Effector memory CD4-positive, alpha-beta T cell (primary cell): Measurements from ENCODE around the gene MT1F.

Experiments used
- DNase-seq, 3 donors: peaks; one replicate each; pipeline ENCODE4 v3.0.0-alpha.2; 2020
- H3K27ac ChIP-seq: 2 replicates; pipeline ENCODE4 v1.7.0; 2013; ENCODE audit warnings: mild to moderate bottlenecking, low read length, moderate library complexity; ENCODE audit not compliant: insufficient read depth, poor library complexity, severe bottlenecking
- H3K27me3 ChIP-seq: replicated peaks from 2 replicates; pipeline ENCODE4 v1.7.0; 2013; ENCODE audit warnings: mild to moderate bottlenecking, low read length; ENCODE audit not compliant: insufficient read depth, control insufficient read depth, poor library complexity, severe bottlenecking
- H3K36me3 ChIP-seq: 2 replicates; pipeline ENCODE4 v1.7.0; 2013; ENCODE audit warnings: mild to moderate bottlenecking, low read length, moderate library complexity; ENCODE audit not compliant: control insufficient read depth, insufficient read depth
- H3K4me1 ChIP-seq: 2 replicates; pipeline ENCODE4 v1.7.0; 2013; ENCODE audit warnings: low read length, mild to moderate bottlenecking; ENCODE audit not compliant: control insufficient read depth, insufficient read depth, poor library complexity, severe bottlenecking
- H3K4me3 ChIP-seq: 2 replicates; pipeline ENCODE4 v1.7.0; 2013; ENCODE audit warnings: low read length, low read depth, mild to moderate bottlenecking; ENCODE audit not compliant: insufficient read depth, poor library complexity, severe bottlenecking
- H3K9me3 ChIP-seq: 2 replicates; pipeline ENCODE4 v1.7.0; 2013; ENCODE audit warnings: mild to moderate bottlenecking, low read length, moderate library complexity; ENCODE audit not compliant: control insufficient read depth

MT1F gene

DNA sequence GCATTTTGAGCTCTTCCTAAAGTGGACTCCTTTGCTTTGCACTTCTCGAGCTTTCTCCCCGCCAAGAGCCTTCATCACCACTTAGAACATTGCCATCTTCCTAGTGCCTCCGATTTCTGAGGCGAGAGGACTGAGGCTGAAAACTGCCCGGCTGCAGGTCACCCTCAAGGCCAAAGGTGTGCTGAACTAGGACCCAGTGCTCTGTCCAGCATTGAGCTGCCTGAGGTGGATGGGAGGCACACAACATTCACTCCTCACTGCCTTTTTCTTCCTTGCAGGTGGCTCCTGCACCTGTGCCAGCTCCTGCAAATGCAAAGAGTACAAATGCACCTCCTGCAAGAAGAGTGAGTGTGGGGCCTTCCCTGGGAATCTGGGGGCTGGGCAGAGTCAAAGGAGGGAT lies 13.9 kb upstream of the MT1F start:
- H3K9me3 ChIP-seq: no peaks in the 10 kb centered on the region
- no peak for DNase-seq
- no peaks in the 10 kb centered on the region for H3K36me3 ChIP-seq
- H3K27ac ChIP-seq: no peak overlapping the region
- peaks cover 3% of the 10 kb centered on the region for H3K27me3 ChIP-seq
- peak overlapping the region; percentile 47 for H3K4me3 ChIP-seq
- peaks cover 17% of the 10 kb centered on the region for H3K4me1 ChIP-seq

GRCh38 chr16:56645311-56645710 lies 12.4 kb upstream of the MT1F start:
- Histone ChIP-seq H3K27me3 (peaks cover 4% of the 10 kb centered on the region), H3K36me3 (no peaks in the 10 kb centered on the region), H3K9me3 (no peaks in the 10 kb centered on the region), H3K4me1 (peaks cover 17% of the 10 kb centered on the region), H3K27ac (no peak overlapping the region), H3K4me3 (no peak overlapping the region)
- no peak for DNase-seq

- DNase-seq: no peak
- peaks cover 17% of the 10 kb centered on the region for H3K4me1 ChIP-seq
- no peaks in the 10 kb centered on the region for H3K36me3 ChIP-seq
- H3K9me3 ChIP-seq: no peaks in the 10 kb centered on the region
- peaks cover 4% of the 10 kb centered on the region for H3K27me3 ChIP-seq
- no peak overlapping the region for H3K4me3 ChIP-seq
- no peak overlapping the region for H3K27ac ChIP-seq
Measured at GRCh38 chr16:56645838-56646237, 11.9 kb upstream of the MT1F start.

DNA sequence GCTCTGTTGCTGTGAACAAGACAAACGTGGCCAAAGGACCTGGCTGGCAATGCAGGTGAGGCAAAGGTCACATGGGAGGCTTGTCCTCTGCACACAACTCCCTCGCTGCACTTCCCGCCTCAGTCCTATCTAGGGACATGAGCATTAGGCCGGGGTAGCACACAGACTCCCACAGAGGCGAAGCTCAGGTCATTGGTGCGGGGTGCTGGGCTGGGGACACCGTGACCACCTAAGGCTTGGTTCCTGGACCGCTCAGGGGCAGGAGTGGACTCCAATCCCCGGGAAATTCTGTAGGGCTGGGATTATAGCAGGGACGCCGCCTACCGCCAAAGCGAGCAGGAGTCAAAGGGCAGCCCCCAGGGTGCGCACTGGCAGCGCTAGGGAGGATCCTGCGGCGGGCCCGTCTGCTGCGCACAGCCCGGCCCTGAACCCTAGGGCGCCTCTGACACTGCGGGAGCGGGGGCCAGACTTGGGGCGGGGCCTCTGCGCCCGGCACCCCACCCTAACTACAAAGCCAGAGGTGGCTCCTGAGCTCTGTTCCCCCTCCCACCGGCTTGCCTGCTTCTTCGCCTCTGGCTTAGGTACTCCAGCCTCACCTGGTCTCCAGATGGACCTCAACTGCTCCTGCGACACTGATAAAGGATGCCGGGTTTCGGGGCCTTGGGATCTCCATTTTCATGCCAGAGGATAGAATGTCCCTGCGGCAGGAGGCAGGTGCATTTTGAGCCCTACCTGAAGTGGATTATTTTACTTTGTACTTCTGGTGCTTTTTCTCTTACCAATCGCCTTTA lies 9.9 kb upstream of the MT1F start:
- DNase-seq: no peak
- Histone ChIP-seq H3K27ac (no peak overlapping the region), H3K36me3 (no peaks in the 10 kb centered on the region), H3K4me1 (peaks cover 15% of the 10 kb centered on the region), H3K4me3 (no peak overlapping the region), H3K27me3 (peaks cover 4% of the 10 kb centered on the region), H3K9me3 (no peaks in the 10 kb centered on the region)

DNA sequence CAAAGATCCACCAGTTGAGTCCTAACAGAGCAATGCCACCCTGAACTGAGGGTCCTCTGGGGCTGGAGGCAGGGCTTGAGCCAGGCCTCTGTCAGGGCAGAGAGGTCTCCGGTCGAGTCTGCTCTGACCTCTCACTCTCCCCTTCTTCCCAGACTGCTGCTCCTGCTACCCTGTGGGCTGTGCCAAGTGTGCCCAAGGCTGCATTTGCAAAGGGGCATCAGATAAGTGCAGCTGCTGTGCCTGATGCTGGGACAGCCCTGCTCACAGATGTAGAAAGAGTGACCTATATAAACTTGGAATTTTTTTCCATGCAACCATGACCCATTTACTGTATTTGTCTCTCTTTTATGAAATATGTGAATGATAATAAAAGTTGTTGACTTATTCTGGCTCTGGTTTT lies 8.5 kb upstream of the MT1F start:
- H3K4me1 ChIP-seq: peaks cover under 1% of the 10 kb centered on the region
- no peak overlapping the region for H3K4me3 ChIP-seq
- no peak overlapping the region for H3K27ac ChIP-seq
- no peaks in the 10 kb centered on the region for H3K36me3 ChIP-seq
- H3K9me3 ChIP-seq: no peaks in the 10 kb centered on the region
- DNase-seq: no peak
- H3K27me3 ChIP-seq: peaks cover 4% of the 10 kb centered on the region

DNA sequence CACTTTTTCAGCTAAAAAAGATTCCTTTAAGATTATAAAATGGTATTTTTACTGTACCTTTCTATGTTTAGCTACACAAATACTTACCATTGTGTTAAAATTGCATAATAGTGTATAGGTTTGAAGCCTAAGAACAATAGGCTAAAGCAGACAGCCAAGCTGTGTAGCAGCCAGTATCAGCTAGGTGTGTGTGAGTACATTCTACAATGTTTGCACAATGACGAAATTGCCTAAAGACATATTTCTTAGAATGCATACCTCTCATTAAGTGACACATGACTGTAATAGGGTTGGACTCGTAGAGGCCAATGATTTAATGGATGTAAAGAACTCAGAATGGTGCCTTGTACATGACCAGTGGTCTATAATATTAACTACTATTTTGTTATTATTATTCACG lies 7.9 kb upstream of the MT1F start:
- no peaks in the 10 kb centered on the region for H3K36me3 ChIP-seq
- no peak for DNase-seq
- no peak overlapping the region for H3K4me3 ChIP-seq
- H3K9me3 ChIP-seq: no peaks in the 10 kb centered on the region
- peaks cover 4% of the 10 kb centered on the region for H3K27me3 ChIP-seq
- H3K4me1 ChIP-seq: no peaks in the 10 kb centered on the region
- H3K27ac ChIP-seq: no peak overlapping the region

DNA sequence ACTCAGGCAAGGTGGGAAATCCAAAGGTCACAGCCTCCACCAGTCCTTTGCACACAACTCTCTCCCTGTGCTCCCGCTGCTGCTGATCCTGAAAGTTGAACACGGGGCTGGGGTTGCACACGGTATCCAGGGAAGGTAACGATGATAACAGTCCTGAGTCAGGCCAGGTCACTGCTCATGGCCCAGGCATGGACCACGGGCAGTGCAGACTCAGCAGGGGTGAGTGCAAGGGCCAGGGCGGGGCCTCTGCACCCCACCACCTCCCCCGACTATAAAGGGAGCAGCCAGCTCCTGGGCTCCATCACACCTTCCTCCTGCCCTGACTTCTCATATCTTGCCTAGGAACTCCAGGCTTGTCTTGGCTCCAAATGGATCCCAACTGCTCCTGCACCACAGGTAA lies 6.2 kb upstream of the MT1F start, which contains the start of gene MT1B:
MT1B (plus strand) TSS at position 301 of the 400 bp plus-strand sequence; CDS start at position 369, 68 bp downstream.
- Histone ChIP-seq H3K9me3 (no peaks in the 10 kb centered on the region), H3K4me1 (no peaks in the 10 kb centered on the region), H3K4me3 (no peak within 1 kb of the TSS), H3K27me3 (peaks cover 4% of the 10 kb centered on the region), H3K27ac (no peak within 1 kb of the TSS), H3K36me3 (no peaks in the 10 kb centered on the region)
- no peak for DNase-seq

- no peak for DNase-seq
- H3K9me3 ChIP-seq: no peaks in the 10 kb centered on the region
- H3K4me3 ChIP-seq: no peak overlapping the region
- peaks cover 4% of the 10 kb centered on the region for H3K27me3 ChIP-seq
- H3K4me1 ChIP-seq: no peaks in the 10 kb centered on the region
- no peak overlapping the region for H3K27ac ChIP-seq
- no peaks in the 10 kb centered on the region for H3K36me3 ChIP-seq
Measured at GRCh38 chr16:56652600-56652999, 5.2 kb upstream of the MT1F start.

DNA sequence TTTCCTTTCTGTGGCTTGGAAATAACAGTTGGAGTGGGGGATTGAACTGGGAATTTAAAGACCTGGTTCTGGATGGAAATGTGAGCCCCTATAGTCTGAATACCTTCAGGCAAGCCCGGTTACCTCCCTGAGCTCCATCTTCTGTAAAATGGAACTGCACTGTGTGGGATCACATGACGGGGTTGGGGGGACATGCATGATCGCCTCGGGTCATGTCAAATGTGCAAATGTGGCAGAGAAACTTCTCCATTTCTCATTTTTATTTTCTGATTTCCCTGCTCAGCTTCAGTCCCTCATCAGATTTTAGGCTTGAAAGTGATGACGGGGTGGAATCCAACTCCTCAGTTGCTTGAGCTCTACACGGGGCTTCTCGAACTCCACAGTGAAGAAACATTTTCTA lies 4.5 kb upstream of the MT1F start:
- no peak for DNase-seq
- Histone ChIP-seq H3K36me3 (no peaks in the 10 kb centered on the region), H3K27me3 (peaks cover 4% of the 10 kb centered on the region), H3K4me1 (peaks cover 4% of the 10 kb centered on the region), H3K4me3 (no peak overlapping the region), H3K27ac (no peak overlapping the region), H3K9me3 (no peaks in the 10 kb centered on the region)

- no peak for DNase-seq
- Histone ChIP-seq H3K4me1 (peaks cover 9% of the 10 kb centered on the region), H3K36me3 (no peaks in the 10 kb centered on the region), H3K9me3 (no peaks in the 10 kb centered on the region), H3K27me3 (no peaks in the 10 kb centered on the region), H3K27ac (no peak overlapping the region), H3K4me3 (peak overlapping the region; percentile 82)
Measured at GRCh38 chr16:56658327-56658875, 642 bp downstream of the MT1F start.
